Islet precursor cell (in vitro differentiated cells): ENCODE data around the gene TPGS1.

Experiments
- DNase-seq: peaks from one replicate; pipeline ENCODE4 v3.0.0-alpha.2; 2018

Gene TPGS1

GRCh38 chr19:507286-508203 is at the start of gene TPGS1:
TPGS1 (plus strand) TSS chr19:507497; CDS start chr19:507507, 10 bp downstream.
- DNase-seq, result peak; percentile 99

GRCh38 chr19:457636-458035 is 49.7 kb upstream of the TPGS1 start:
- DNase-seq, result no peak

GRCh38 chr19:458091-459042 is 48.9 kb upstream of the TPGS1 start:
- DNase-seq, result no peak

- peak; percentile 77 for DNase-seq
Measured at GRCh38 chr19:459724-460511, 47.4 kb upstream of the TPGS1 start.

- no peak for DNase-seq
Measured at GRCh38 chr19:460877-461720, 46.2 kb upstream of the TPGS1 start, which contains the start of gene SHC2. SHC2 (minus strand) TSS chr19:461033; CDS start chr19:460996, 37 bp downstream.

GRCh38 chr19:461721-462551 is 45.4 kb upstream of the TPGS1 start:
- peak; percentile 85 for DNase-seq

GRCh38 chr19:463483-464207 is 43.7 kb upstream of the TPGS1 start:
- peak; percentile 56 for DNase-seq

GRCh38 chr19:464208-464545 is 43.1 kb upstream of the TPGS1 start:
- no peak for DNase-seq

GRCh38 chr19:465056-465816 is 42.1 kb upstream of the TPGS1 start:
- no peak for DNase-seq

- peak; percentile 46 for DNase-seq
Measured at GRCh38 chr19:467554-467953, 39.7 kb upstream of the TPGS1 start.

GRCh38 chr19:468587-469256 is 38.6 kb upstream of the TPGS1 start:
- peak; percentile 45 for DNase-seq

GRCh38 chr19:469833-470232 is 37.5 kb upstream of the TPGS1 start:
- no peak for DNase-seq

- DNase-seq, result peak; percentile 47
Measured at GRCh38 chr19:470701-471100, 36.6 kb upstream of the TPGS1 start.

GRCh38 chr19:472005-472858 is 35.1 kb upstream of the TPGS1 start:
- no peak for DNase-seq

GRCh38 chr19:474126-475078 is 32.9 kb upstream of the TPGS1 start:
- DNase-seq, result peak; percentile 54

GRCh38 chr19:475360-475759 is 31.9 kb upstream of the TPGS1 start:
- DNase-seq, result peak; percentile 40
